ENCODE data around the gene ERMARD.

Gene ERMARD

GRCh38 chr6:169803816-169804340, 52.5 kb downstream of the ERMARD start:
- DNase-seq = no peak

- no peak for DNase-seq
Observed at GRCh38 chr6:169804427-169804826, 53.0 kb downstream of the ERMARD start.

GRCh38 chr6:169805242-169805838, 53.9 kb downstream of the ERMARD start:
- no peak for DNase-seq

- no peak for DNase-seq
Observed at GRCh38 chr6:169806701-169807100, 55.3 kb downstream of the ERMARD start.

GRCh38 chr6:169807229-169807628, 55.8 kb downstream of the ERMARD start:
- DNase-seq = no peak

GRCh38 chr6:169807699-169808607, 56.5 kb downstream of the ERMARD start:
- DNase-seq = no peak

- no peak for DNase-seq
Observed at GRCh38 chr6:169808608-169808967, 57.2 kb downstream of the ERMARD start.

GRCh38 chr6:169809386-169809785, 58.0 kb downstream of the ERMARD start:
- no peak for DNase-seq

GRCh38 chr6:169810066-169810989, 58.9 kb downstream of the ERMARD start:
- no peak for DNase-seq

- no peak for DNase-seq
Observed at GRCh38 chr6:169811072-169811471, 59.6 kb downstream of the ERMARD start.

GRCh38 chr6:169811521-169812256, 60.3 kb downstream of the ERMARD start:
- DNase-seq = no peak

- no peak for DNase-seq
Observed at GRCh38 chr6:169812257-169812644, 60.8 kb downstream of the ERMARD start.

GRCh38 chr6:169813969-169814368, 62.5 kb downstream of the ERMARD start:
- no peak for DNase-seq

GRCh38 chr6:169816054-169816453, 64.6 kb downstream of the ERMARD start:
- DNase-seq = no peak

GRCh38 chr6:169816975-169817374, 65.6 kb downstream of the ERMARD start:
- no peak for DNase-seq

GRCh38 chr6:169820358-169820757, 68.9 kb downstream of the ERMARD start:
- DNase-seq = no peak

- no peak for DNase-seq
Observed at GRCh38 chr6:169824021-169824420, 72.6 kb downstream of the ERMARD start.

- no peak for DNase-seq
Observed at GRCh38 chr6:169824848-169825557, 73.6 kb downstream of the ERMARD start.

GRCh38 chr6:169825558-169826225, 74.3 kb downstream of the ERMARD start:
- no peak for DNase-seq

GRCh38 chr6:169826697-169827096, 75.3 kb downstream of the ERMARD start:
- no peak for DNase-seq

- no peak for DNase-seq
Observed at GRCh38 chr6:169827290-169827717, 75.9 kb downstream of the ERMARD start.
